Astrocyte of the cerebellum (primary cell): ENCODE data around the gene DRGX.

ENCODE experiments used
- DNase-seq: peaks from one replicate; pipeline ENCODE4 v3.0.0-alpha.2; 2011; ENCODE audit warnings: low read depth
- H3K4me3 ChIP-seq: 2 replicates; pipeline ENCODE4 v1.5.1; 2011; ENCODE audit warnings: mild to moderate bottlenecking, low read depth, low read length, moderate library complexity
- CTCF ChIP-seq: IDR thresholded peaks from 2 replicates; pipeline ENCODE4 v1.5.1; 2012; ENCODE audit warnings: low read length, low read depth, moderate library complexity, mild to moderate bottlenecking; ENCODE audit errors: missing control alignments
- in situ Hi-C: cut with HindIII; loops from 2 replicates; pipeline ENCODE4 v1.10.0; 2017; ENCODE audit warnings: low sequenced_read_pairs

DRGX gene

DNA sequence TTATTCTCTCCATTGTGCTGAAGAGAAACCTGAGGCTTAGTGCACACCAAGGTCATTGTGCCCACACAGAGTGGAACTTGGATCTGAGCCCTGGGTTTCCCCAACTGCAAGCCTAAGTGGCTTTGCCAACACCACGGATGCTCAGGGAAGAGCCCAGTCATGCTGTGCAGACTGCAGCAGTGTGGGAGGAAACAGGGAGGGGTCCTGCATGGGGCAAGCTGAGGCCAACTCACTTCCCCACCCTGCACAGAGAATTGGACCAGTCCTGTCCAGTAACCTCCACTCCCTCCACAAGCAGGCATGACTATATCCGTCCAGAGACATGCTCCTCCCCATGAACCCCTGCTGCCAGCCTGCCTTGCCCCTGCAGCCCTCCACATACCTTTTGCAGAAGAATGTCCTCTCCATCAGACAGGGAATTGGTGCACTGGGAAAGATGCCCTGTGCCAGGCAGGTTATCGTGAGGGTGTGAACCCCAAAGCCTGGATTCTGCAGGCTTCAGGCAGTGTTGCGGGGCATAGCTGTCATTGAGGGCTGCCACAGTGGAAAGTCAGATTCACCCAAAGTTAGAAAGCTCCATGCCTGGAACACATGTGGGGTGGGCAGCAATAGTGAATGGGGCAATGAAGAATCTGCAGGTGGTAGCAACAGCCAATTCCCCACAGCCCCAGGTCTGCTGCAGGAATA, 44.9 kb downstream of the DRGX start:
- H3K4me3 ChIP-seq, result no peak overlapping the region
- no peak for TF ChIP-seq CTCF
- no peak for DNase-seq
- in situ Hi-C loops, result no loop called here

DNA sequence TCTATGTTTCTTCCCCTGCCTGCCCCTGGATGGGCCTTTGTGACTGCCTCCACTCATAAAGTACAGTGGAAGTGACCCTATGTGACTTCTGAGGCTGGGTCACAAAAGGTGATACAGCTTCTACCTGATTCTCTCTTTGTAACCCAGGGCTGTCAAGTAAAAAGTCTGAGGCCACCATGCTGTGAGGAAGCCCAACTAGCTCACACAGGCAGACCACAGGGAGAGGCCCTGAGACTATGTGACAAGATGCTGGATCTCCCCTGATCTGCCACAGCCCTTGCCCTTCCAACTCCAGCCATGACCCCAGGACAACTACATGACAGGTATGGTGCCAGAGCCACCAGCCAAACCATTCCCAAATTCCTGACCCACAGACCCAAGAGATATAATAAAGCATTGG, 45.8 kb downstream of the DRGX start:
- in situ Hi-C loops, result no loop called here
- H3K4me3 ChIP-seq, result no peak overlapping the region
- TF ChIP-seq CTCF, result no peak
- DNase-seq, result no peak

GRCh38 chr10:49349390-49349789, 46.5 kb downstream of the DRGX start:
- DNase-seq, result no peak
- in situ Hi-C loops, result no loop called here
- TF ChIP-seq CTCF, result no peak
- no peak overlapping the region for H3K4me3 ChIP-seq

DNA sequence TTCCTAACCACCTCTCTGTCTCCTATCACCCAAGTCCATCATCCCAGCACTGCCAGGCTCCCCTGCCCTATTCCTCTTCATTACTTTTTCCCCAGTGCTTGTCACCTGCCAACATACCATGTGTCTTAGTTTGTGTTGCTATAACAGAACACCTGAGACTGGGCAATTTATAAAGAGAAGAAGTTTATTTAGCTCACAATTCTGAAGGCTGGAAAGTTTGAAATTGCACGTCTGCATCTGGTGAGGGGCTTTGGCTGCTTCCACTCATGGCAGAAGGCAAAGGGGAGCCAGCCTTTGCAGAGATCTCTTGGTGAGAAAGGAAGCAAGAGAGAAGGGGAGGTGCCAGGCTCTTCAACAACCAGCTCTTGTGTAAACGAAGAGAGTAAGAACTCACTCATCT, 47.3 kb downstream of the DRGX start:
- no peak for DNase-seq
- in situ Hi-C loops, result no loop called here
- no peak overlapping the region for H3K4me3 ChIP-seq
- TF ChIP-seq CTCF, result no peak

GRCh38 chr10:49347827-49348226, 48.1 kb downstream of the DRGX start:
- no peak for DNase-seq
- H3K4me3 ChIP-seq, result no peak overlapping the region
- no peak for TF ChIP-seq CTCF
- in situ Hi-C loops, result no loop called here

DNA sequence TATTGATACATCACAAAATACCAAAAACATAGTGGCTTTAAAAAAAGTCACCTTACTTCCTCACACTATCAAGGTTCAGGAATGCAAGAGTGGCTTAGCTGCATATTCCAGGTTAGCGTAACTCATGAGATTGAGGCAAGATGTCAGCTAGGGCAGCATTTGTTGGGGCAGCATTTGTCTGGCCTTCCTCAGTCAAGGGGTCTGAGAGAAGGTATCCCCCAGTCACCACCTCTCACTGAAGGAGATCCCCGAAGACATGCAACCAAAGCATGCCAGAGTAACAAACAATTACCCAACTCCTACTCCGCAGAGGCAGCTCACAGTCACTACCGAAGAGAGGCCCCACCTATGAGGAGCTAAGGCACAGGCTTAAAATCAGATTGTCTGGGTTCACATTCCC, 48.5 kb downstream of the DRGX start:
- in situ Hi-C loops, result no loop called here
- no peak for DNase-seq
- no peak overlapping the region for H3K4me3 ChIP-seq
- no peak for TF ChIP-seq CTCF
